Stimulated activated CD4-positive, alpha-beta T cell treated with anti-CD3 and anti-CD28 coated beads, TNF-alpha, amount 100 ng/mL, for 24 hours (primary cell): ENCODE measurements around the gene PANX2.
"Not testable (repeated sequence)": the region's sequence is repeated elsewhere in the genome, so short reads cannot be mapped to it uniquely, and the experiment has no call there.

Experiments used
- DNase-seq, 3 experiments: peaks; one replicate each; pipeline ENCODE4 v3.0.0-alpha.2; 2020; ENCODE audit warnings: low read depth in 3 of 3

PANX2 gene

DNA sequence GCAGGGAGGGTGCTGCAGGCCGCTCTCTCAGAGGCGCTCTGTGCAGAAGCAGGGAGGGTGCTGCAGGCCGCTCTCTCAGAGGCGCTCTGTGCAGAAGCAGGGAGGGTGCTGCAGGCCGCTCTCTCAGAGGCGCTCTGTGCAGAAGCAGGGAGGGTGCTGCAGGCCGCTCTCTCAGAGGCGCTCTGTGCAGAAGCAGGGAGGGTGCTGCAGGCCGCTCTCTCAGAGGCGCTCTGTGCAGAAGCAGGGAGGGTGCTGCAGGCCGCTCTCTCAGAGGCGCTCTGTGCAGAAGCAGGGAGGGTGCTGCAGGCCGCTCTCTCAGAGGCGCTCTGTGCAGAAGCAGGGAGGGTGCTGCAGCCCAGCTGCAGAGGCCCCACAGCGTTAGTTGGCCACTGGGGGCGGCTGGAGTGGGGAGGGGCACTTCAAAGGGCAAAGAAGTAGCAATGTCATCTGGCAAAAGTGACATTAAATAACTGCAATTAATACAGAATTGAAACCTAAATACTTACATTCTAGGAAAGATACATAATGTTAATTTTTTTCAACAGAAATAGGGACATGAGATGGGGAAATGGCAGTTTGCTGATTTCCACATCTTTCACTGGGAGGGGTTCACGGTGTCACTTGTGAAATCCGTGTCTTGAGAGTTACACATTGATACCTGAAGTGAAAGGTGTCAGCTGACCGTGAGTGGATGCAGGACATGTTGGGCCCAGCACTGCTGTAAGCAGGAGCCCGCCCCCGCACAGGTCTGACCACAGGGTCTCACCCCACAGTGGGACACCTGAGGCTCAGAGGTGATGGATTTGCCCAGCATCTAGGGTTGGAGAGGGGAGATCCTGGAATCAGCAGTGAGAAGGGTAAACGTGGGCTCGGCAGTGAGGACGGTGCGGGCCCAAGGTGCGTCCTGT lies 23.0 kb upstream of the PANX2 start:
- DNase-seq, result not testable (repeated sequence)

DNA sequence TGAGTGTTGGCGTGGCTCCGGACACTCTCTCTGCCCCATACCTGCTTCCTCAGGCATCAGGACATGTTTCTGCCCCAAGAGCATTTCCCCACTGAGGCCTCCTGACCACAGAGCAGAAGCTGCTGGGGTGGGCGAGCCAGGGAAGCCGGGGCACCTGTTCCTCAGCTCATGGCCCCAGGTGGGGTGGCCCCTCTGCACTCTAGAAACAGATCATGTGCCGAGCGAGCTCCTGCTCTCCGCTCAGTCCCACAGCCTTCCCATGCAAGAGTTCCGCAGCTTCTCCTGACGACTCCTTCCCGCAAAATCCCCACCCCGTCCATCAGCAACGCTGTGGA lies 22.4 kb upstream of the PANX2 start:
- DNase-seq, result no peak

DNA sequence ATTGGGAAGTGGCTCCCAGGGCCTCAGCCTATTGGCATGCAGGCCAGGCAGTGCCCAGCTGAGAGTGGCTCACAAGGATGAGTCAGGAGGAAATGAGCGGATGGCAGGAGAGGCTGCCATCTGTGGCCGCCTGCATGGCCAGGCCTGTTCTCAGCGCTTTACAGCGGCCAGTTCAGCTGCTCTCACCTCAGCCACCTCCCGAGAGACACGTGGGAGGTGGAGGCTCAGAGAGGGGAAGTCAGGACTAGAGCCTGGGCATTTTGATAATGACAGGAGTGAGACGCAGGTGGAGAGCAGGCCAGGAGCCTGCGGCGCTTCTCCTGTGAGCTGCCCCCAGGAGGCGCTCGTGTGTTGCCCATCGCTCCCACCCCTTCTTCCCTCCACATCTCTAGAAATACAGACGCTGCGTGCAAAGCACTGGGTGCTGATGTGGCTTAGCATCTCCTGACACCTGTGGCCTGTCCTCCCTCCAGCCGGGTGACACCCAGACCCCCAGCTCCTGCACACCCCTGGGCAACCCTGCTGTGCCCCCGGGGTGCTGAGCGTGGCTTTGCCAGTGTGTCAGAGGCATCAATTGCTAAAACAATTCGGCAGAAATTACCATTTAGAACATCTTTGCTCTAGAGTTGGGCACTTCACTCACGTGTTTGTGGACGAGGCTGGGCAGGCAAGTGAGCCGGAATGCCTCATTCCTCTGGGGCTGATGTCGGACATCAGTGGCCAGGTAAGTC lies 21.4 kb upstream of the PANX2 start:
- DNase-seq, result peak; percentile 37 to 70 (median 53)

DNA sequence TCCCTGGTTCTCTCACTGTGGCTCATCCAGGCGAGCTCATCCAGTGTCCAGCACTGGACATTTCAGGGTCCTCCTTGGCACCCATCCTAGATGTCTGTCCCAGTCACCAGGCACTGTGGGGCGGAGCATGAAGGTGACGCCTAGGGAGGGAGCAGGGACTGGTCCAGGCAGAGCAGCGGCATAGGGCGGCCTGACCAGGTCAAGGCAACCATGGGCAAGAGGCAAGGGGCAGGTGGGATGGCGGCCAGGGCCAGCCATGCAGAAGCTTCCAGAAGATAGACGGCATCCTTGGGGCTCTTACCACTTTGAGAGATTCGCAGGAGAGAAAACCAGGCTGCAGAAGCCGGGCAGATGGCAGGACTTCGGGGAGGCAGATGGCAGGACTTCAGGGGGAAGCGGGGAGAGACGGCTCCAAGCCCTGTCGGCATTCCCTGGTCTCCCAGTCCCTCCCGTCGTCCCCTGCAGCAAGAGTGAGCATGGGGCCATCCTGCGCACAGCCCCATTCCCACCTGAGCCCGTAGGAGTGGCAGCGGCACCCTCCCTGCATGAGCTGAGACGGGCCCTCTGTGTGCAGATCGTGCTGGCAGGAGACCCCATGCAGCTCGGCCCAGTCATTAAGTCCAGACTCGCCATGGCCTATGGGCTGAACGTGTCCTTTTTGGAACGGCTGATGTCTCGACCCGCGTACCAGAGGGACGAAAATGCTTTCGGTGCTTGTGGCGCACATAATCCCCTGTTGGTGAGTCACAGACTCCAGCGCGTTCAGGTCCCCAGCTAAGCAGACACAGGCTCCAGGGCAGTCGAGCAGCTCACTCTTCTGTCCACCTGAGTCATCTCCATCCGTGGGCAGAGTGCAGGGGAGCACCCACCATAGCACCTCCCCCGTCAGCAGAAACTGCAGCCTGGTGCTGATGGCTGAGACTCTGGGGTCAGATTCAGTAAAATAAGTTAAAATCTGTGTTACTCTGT lies 20.1 kb upstream of the PANX2 start:
- no peak for DNase-seq

DNA sequence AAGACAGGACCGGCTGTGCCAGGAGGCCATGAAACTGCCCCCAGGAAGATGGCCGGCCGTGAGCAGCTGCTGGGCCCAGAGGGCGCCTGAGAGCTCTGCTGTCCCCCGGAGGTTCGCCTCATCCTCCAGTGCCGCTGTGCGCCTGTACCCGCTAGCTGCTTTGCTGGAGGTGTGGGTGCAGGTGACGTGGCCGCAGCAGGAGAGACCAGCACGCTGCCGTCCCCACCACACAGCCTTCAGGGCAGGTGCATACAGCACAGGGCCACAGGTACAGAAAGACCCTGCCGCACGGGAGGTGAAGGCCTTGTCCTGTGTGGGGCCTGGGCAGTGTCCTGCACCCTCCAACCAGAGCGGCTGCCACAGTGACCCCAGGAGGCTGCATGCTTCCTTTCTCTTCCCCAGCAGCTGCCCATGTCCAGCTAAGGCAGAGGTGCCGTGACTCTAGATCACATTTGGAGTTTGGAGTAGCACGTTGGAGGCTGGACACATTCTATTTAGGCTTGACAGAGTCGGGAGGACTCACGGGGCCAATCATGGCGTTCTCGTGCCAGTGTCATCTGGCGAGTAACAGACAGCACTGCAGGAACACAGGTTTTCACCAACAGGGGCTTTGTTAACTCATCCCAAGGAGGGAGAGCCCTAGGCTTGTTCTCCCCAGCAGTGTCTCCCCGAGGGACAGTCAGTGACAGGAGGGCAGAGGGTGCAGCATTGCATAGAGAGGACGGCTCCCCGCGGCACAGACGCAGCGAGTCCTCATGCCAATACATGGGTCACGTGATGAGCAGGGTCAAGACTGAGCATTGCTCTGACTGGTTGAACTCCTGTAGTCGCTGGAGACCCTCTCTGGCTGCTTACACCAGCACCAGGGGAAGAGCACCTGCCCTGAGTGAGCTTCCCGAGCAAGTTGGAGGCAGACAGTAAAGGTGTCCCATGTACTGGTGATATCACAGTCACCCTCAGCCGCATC lies 18.7 kb upstream of the PANX2 start:
- DNase-seq, result no peak

DNA sequence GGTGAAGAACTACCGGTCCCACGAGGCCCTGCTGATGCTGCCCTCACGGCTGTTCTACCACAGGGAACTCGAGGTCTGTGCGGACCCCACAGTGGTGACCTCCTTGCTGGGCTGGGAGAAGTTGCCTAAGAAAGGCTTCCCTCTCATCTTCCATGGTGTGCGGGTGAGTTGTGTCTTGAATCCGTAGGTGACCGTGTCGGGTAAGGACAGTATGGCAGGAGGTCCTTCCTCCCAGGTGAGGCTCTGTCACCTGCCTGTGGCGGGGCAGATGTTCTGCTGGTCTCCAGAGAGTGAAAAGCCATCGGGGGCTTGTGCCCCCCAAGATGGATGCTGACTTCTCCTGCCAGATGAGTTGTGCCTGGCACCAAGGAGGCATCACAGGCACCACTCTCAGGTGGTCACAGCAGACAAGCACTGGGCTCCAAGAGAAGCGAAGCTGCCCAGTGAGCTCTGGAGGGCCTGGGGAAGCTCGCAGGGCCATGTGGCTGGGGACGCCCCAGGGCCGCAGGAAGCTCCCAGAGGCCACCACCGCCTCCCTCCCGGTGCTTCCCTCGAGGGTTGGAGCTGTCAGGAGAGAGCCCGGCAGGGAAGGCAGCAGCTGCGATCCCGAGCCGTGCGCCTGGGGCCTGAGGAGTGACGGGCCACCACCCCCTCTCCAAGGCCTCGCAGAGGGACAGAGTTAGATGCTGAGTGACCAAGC lies 17.3 kb upstream of the PANX2 start:
- no peak for DNase-seq

DNA sequence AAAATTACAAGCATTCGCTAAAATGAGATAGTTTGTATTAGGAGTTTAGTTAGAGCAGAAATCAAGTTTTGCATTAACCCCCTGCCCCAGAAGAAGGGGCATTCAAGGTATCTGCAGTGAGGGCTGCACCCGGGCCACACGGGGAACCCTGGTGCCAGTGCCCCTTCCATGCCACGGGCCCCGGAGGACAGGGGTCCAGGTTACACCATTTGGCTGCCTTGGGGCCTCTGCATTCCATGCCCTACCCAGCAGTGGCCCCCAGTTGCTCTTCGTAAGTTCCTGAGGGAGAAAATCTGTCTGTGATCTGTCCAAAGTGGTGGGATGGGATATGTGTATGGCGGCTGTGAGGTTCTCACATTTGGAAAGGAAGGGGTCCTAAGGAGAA lies 16.8 kb upstream of the PANX2 start:
- DNase-seq, result no peak

DNA sequence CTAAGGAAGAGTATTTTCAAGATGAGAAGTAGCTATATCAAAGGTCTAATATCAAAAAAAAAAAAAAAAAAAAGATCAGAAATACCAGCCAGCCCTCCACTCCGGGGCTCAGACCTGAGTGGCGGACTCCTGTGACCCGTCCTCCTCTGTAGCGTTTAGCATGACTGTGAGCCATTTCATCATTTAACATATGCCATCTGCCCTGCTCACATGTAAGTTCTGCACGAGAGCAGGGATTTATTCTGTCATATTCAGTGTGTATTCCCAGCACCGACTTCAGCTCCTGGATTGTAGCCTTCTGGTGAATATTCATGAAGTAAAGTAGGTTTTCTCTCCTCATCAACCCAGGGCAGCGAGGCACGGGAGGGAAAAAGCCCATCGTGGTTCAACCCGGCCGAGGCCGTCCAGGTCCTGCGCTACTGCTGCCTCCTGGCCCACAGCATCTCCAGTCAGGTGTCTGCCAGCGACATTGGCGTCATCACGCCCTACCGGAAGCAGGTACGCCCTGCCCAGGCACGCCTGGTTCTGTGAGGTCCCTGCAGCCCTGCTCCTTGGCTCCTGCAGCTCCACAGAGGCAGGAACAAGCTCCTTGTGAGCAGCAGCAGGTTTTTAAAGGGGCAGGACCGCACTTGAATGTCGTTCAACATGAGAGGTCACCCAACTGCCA lies 12.7 kb upstream of the PANX2 start:
- no peak for DNase-seq

DNA sequence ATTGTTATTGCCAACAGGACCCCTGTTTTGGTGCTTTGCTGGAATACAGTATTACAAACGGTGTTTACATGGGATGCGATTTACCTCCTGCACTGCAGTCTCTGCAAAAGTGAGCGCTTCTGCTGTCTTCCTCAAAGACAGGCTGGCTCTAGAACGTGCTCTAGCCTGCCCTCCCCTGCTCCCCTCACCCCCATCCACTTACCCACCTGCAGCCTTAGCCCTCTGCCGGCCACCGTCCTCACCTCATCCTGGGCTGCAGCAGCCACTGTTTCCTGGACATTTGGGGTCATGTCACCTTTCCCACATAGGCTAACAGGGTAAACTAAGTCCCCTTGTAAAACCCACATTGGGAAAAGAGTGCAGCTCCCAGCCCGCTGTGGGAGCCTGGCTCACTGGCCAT lies 9.6 kb upstream of the PANX2 start:
- DNase-seq, result no peak

DNA sequence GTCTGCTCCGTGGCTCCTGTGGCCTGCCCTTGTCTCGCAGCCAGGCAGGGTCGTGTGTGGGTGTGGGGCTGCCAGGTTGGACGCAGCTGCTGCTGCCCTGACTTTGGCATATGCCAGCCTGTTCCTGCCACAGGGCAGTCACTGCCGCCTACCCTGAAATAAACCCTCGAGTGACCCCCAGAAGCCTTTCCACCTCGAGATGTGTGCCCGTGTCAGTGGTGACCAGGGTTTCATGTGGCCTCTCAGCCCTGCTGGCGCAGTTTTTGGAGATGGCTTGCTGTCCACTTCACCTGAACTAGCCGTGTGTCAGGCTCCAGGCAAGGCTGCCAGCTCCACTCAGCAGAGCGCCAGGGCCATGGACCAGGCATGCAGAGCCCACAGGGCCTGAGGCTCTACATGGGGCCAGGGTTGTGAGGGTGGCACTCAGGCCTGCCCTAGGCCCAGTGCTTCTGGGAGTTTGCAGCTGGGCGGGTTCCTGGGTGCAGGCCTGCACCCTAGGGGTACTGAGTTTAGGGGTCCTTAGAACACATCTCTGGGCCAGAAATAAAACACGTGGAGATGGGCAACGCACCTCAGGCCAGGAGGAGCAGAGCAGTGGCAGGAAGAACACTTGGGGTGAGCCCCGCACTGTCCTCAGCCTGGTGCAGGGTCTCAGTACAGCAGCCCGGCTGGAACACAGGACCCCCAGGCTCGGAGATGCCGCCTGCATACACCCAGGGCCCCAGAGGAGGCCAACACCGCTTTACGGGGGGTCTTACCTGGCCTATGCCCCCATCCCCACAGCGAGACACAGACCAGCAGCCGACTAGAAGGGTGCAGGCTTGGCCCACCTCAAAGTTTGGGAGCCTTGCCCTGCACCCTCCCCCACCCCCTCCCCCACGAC lies 8.8 kb upstream of the PANX2 start:
- DNase-seq, result no peak

DNA sequence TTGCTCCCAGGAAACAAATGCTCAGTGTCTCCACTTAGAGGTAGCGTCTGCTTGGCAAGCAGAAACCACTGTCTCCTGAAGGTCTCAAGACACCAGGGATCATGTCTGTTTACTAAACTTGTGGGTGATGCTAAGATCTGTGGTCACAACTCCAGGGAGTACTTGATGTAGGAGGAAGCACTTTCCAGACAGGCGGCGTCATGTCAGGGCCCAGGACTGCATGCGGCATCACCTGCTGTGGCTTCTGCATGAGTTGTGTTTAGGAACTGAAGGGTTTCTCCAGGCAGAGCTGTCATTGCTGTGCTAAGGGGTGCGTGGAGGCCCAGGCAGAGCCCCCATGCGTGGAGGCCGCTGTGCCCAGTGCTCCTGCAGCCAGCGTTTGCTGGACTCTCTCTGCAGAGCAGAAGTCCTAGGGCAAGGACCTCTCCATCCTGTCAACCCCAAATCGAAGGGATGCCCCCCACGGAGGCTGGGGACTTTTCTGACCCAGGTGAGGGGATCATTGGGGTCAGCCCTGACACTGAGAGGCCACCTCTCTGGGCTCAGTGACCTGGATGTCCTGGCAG lies 8.1 kb upstream of the PANX2 start:
- DNase-seq, result no peak

DNA sequence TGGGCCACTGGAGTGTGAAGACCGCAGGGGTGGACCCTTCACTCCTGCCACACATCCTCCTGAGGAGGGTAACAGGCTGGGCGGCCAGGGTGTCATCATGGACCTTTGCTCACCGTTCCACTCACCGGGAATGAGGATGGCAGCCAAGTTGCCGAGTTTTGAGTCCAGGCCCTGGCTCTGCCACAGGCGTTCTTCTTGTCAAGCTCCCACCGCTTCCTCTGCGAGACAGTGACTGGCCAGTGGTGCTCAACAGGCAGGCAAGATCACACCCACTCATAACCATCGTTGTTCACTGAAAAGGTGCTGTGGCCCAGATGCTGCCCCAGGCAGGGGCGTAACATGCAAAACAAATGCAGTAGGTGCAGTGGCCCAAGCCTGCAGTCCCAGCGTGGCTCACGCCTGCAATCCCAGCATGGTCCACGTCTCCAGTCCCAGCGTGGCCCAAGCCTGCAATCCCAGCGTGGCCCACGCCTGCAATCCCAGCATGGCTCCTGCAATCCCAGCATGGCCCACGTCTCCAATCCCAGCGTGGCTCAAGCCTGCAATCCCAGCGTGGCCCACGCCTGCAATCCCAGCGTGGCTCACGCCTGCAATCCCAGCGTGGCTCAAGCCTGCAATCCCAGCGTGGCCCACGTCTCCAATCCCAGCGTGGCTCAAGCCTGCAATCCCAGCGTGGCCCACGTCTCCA lies 5.0 kb upstream of the PANX2 start:
- DNase-seq, result no peak

DNA sequence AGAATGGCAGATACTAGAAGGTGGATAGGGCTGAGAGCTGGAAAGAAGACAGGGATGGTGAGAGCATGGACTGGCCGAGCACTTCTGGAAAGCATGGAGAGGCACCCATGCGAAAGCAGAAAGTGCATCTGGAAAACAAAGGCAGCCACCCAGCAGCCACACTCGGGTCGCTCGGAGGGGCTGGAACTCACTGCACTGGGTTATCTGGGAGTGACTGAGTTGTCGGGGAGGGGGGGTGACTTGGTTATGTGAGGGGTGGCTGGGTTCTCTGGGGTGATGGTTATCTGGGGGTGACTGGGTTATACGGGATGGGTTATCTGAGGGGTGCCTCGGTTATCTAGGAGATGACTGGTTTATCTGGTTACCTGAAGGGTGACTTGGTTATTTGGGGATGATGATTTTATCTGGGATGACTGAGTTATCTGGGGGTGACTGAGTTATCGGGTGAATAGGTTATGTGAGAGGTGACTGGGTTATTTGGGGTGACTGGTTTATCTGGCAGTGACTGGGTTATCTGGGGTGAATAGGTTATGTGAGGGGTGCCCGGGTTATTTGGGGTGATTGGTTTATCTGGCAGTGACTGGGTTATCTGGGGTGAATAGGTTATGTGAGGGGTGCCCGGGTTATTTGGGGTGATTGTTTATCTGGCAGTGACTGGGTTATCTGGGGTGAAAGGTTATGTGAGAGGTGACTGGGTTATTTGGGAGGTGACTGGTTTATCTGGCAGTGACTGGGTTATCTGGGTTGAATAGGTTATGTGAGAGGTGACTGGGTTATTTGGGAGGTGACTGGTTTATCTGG lies 2.6 kb upstream of the PANX2 start:
- no peak for DNase-seq

DNA sequence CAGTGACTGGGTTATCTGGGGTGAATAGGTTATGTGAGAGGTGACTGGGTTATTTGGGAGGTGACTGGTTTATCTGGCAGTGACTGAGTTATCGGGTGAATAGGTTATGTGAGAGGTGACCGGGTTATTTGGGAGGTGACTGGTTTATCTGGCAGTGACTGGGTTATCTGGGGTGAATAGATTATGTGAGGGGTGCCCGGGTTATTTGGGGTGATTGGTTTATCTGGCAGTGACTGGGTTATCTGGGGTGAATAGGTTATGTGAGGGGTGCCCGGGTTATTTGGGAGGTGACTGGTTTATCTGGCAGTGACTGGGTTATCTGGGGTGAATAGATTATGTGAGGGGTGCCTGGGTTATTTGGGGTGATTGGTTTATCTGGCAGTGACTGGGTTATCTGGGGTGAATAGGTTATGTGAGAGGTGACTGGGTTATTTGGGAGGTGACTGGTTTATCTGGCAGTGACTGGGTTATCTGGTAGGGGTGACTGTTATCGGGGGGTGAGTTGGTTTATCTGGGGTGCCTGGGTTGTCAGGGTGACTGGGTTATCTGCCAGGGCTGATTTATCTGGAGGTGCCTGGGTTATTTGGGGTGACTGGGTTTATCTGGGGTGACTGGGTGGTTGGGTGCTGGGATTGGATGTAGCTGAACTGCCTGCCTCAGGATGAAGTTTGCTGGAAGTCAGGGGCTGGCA lies 1.9 kb upstream of the PANX2 start:
- not testable (repeated sequence) for DNase-seq

DNA sequence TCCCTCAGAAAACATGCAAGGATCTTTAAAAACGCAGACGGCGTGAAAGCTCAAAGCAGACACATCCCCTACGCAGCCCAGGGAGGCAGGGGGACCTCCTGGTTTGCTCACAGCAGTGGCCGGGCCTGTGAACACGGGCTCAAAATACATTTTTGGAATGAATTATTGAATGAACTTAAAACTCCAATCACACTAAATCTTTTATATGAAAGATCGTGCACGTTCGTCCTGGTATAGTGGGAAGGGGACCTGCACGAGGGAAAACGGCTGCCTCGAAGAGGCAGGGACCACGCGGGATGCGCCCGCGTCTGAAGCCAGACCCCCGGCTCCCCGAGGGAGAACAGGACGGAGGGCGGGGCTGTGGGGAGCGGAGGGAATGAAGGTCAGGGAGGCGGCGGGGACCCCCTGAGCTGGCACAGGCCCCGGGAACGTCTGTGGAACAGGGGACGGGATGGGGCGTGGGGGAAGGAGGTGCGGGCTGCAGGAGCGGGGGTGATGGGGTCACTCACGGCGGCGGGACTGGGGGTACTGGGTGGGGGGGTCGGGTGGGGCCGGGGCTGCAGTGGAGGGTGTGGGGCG lies 1.3 kb upstream of the PANX2 start:
- no peak for DNase-seq

DNA sequence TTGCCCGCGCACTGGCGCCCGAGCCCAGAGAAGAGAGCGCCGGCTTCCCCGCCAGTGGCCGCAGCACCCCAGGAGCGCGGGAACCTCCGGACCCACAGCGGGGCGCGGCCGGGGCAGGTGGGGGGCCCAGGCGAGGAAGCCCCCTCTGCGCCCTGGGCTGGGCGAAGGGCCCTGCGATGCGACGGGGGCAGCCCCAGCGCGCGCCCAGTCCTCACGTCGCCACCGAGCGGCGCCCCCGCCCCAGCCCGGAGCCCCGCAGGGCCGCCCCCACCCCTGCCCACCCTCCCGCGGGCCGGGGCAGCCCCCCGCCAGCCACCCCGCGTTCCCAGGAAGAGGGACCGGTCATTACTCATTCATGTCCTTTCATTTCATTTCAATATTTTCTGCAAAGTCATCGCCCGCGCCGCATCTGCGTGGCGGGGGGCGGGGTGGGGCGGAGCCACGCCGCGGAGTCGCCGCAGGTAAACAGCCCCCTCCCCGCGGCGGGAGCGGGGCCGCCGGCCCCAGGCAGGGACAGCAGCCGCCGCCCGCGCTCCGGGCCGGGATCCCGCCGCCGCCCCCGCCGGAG lies 673 bp upstream of the PANX2 start:
- DNase-seq, result peak; percentile 36 to 61 (median 42)
